NCI-H1092 (cell line): ENCODE data around the gene ST7.
"Not testable (repeated sequence)": the region's sequence is repeated elsewhere in the genome, so short reads cannot be mapped to it uniquely, and the experiment has no call there.

Experiments used
- DNase-seq: peaks from one replicate; lab custom pipeline; 2025; lab: John Stamatoyannopoulos, UW

ST7 gene

GRCh38 chr7:116953372-116953905, at the start of gene ST7:
Gene ST7, plus strand, starts transcription at chr7:116953501. Its CDS starts 40 bp downstream, at chr7:116953541.
- DNase-seq, result peak; percentile 33

DNA sequence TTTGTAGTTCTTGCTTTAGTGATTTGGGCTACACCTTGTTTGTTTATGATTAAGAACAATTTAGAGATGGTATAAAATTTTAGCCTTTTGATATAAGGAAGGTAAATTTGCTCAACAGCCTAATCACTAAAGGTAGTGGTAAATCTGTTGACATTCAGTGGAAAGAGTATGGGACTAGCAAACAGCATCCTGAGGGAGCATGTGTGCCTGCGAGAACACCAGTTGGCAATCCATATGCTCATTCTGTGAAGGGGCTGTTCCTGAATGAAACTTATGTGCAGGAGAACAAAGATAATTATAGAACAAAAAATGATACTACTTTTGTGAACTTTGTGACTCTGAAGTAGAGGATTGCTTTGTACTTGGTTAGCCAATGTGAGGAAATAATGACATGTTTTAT, 46.9 kb upstream of the ST7 start:
- no peak for DNase-seq

DNA sequence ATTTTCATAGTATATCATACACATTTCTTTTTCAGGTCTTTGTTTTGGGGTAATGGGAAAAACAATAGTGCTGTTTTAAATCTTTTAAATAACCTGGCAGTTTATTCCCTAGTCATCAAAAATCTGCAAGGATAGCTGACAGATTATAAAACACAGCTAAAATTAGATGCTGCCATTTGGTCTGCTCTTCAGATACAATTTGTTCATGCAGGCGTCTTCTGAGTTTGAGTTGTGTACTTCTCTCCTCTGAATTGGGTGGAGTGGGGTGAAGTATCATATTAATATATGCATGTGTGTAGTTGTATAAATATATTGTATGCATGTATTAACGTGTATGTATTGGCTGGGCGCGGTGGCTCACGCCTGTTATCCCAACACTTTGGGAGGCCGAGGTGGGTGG, 42.9 kb upstream of the ST7 start:
- DNase-seq, result no peak

GRCh38 chr7:116911801-116912200, 41.5 kb upstream of the ST7 start:
- DNase-seq, result no peak

DNA sequence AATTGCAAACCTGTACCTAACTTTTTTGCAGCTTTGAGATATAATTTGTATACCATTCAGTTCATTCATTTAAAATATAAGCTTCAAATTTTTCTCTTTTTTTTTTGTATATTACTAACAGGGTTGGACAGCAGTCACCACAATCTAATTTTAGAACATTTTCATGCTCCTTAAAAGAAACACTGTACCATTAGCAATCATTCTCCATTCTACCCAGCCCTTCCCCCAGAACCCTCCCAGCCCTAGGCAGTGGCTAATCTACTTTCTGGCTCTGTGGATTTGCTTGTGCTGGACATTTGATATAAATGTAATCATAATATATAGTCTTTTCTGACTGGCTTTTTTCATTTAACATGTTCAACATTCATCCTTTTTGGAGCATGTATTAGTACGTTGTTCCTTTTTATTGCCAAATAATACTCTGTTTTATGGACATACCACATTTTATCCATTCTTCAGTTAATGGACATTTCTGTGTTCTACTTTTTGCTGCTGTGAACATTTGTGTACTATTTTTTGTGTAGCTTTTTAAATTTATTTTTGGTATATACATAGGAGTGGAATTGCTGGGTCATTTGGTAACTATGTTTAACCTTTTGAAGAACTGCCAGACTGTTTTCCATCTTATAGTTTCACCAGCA, 40.9 kb upstream of the ST7 start:
- DNase-seq, result no peak

DNA sequence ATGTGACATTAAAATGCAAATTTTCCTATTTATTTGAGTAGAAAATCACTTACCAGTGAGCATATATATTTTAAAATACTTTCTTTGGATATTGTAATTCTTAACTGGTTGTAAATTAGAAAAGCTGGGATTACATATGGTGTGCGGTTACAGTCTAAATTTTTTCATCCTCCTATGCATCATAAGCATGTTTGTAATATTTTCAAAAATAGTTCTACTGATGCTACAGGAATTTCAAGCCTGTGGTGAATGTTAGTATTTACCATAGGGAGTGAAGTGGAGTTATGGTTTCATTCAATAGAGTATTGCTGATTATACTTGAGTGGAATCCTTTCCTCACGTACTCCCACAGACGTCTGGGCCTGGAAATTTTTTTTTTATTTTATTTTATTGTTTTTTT, 34.6 kb upstream of the ST7 start:
- DNase-seq, result no peak

DNA sequence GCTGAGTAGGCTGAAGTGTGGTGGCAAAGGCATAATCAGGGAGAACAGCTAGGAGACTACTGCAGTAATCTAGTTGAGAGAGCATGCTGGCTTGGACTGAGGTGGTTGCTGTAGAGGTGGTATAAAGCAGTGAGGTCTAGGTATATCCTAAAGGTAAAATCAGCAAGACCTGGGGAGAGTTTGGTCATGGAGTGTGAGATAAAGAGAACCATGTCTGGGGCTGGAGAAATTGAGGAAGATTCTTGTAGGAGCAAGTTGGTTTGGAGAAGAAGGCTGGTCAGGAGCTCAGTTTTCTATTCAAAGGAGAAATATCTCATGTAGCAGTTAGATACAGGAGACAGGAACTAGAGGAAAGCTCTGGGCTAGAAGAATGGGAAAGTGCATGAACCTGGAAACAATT, 32.9 kb upstream of the ST7 start:
- no peak for DNase-seq

DNA sequence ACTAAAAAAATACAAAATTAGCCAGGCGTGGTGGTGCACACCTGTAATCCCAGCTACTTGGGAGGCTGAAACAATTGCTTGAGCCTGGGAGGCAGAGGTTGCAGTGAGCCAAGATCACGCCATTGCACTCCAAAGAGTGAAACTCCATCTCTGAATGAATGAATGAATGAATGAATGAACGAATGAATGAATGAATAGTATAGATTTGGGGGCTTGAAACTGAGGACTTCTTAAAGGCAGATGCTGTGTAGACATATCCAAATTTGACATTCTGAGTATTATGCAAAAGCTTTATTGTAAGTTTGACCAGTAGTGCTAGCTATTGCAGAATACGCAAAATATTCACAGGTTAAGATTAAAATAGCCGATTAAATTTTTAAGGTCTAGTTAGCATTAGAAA, 30.8 kb upstream of the ST7 start:
- no peak for DNase-seq

DNA sequence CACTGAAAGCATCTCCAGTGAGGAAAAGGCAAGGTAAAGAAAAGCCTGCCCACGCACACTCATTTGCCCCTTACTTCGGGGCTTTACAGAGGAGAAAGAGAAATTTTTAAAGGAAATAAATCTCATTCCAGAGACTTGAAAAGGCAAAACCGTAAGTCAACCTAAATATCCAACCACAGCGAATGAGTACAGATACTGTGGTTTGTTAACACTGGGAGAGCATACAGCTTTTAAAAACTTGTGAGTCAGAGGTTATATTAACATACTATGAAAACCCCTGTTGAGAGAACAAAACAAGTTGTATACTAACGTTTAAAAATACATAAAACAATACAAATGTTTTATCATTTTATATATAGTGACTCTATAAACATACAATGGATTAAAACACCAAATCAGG, 28.6 kb upstream of the ST7 start:
- no peak for DNase-seq

DNA sequence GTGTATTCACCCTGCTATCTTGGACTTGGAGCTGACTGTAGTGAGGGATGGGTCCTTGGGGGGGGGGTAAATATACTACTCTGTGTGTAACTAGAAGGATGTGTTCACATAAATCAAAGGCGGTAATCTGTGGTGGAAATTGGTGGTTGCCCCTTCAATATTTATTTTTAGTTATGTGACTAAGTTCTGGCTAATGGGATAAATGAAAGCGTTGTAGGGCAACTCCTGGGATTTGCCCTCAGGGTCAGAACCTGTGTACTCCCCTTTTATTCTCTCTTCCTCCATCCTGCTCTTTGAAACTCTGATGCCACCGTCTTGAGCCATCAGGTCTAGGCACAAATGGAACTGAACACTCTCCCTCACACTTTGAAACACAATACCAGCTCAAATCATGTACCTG, 24.3 kb upstream of the ST7 start:
- no peak for DNase-seq

GRCh38 chr7:116929914-116930913, 23.1 kb upstream of the ST7 start:
- DNase-seq, result peak; percentile 71

DNA sequence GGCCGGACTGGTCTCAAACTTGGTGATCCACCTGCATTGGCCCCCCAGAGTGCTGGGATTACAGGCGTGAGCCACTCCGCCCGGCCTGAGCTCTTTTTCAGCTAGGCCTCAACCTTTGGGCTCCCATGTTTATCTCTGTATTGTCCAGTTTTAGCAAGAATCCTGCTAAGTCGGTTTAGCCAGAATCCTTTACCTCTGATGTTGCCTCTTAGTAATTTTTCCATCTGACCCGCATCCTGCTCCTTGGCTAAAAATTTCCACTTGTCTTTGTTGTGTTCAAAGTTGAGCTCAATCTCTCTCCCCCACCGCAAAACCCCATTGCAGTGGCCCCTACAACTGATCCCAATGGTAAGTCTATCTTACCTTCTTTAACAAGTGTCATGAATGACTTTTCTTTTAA, 20.7 kb upstream of the ST7 start:
- DNase-seq, result no peak

DNA sequence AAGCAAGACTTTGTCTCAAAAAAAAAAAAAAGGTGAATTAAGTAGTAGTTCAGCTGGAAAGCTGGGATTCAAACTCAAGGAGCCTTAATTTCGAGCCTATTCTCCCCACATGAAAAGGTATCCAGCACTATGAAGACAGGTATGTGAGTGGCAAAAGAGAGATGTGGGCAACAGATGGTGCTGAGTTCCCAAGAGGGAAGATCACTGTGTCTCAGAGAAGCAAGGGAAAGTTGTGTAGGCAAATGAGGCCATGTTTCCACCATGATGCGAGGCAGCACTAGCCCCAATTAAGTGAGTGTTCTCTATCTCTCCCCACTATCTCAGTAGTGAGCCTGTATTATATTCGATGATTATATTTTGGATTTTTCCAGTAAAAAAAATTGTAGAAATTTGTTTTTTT, 19.8 kb upstream of the ST7 start:
- DNase-seq, result no peak

- no peak for DNase-seq
These were observed 18.7 kb upstream of the ST7 start for GRCh38 chr7:116934580-116934979.

- not testable (repeated sequence) for DNase-seq
These were observed 16.5 kb upstream of the ST7 start for GRCh38 chr7:116936844-116937243.

- no peak for DNase-seq
These were observed 14.6 kb upstream of the ST7 start for GRCh38 chr7:116938678-116939077.

DNA sequence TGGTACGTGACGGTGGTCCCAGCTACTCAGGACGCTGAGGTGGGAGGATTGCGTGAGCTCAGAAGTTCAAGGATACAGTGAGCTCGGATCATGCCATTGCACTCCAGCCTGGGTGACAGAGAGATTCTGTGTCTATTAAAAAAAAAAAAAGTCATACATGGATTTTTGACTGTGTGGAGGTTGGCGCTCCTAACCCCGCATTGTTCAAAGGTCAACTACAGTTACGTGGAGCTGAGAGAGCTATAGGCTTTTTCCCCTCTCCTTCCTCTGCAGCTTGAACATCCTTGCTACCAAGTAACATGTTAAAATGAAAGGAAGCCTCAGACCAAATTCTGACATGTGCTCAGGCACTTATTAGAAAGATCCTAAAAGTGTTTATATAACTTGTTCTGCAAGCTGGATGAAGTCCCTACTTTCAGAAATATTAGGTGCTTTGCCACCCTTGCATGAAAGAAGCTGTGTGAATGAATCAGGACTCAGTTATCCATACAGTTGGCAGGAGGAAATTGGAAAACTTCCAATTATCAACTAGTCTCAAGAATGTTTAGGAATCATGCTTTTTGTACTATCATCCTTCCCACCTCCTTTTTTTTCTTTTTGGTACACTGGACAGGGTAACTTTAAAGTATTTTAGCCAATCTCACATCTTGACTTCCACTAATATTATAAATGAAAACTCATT, 12.5 kb upstream of the ST7 start:
- no peak for DNase-seq

GRCh38 chr7:116942504-116942903, 10.8 kb upstream of the ST7 start:
- DNase-seq, result no peak

GRCh38 chr7:116948934-116949333, 4.4 kb upstream of the ST7 start:
- DNase-seq, result peak; percentile 24

DNA sequence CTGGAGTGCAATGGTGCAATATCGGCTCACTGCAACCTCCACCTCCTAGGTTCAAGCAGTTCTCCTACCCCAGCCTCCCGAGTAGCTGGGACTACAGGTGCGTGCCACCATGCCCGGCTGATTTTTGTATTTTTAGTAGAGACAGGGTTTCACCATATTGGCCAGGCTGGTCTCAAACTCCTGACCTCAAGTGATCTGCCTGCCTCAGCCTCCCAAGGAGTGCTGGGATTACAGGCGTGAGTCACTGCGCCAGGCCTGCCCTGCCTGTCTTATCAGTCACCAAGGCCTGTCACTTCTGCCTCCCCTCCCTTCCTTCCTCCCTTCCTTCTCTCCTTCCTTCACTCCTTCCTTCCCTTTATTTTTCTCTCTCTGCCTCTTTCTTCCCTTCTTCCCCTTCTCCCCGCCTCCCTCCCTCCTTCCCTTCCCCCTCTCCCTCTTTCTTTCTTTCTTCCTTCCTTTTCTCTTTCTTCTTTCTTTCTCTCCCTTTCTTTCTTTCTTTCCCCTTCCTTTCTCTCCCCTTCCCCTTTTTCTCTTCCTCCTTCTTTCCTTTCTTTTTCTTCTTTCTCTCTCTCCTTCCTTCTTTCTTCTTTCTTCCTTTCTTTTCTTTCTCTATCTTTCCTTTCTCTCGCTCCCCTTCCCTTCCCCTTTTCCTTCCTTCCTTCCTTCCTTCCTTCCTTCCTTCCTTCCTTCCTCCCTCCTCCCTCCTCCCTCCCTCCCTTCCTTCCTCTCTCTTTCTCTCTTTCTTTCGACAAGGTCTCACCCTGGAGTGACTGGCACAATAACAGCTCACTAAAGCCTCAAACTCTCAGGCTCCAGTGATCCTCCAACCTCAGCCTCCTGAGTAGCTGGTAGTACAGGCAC, 3.1 kb upstream of the ST7 start:
- no peak for DNase-seq

DNA sequence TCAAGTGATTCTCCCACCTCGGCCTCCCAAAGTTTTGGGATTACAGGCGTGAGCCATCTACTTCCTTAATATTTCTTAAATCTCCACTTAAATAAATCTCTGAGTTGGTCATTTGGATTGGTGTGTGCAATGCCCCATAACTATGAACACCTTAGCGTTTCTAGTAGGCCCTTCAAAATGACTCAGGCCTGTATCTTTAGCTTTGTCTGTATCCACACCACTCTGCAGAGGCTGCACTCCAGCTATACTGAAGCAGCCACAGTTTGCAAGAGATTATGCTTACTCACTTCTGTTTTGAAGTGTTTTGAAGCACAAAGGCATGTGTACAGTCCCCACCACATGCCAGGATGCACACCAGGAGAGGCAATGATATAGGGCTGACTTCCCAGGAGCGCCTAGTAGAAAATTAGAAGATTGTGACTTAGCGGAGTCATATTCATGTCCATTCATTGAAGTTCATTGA, 2.4 kb upstream of the ST7 start:
- DNase-seq, result no peak
